Prostate gland (tissue), 2 donors: ENCODE results near the gene DOCK11. TPM values are rescaled to one million over a fixed set of nuclear protein-coding genes. Genes with fewer than 3 reads are reported as not detected.

ENCODE experiments used
- DNase-seq: peaks from one replicate; pipeline ENCODE4 v3.0.0-alpha.2; 2019; ENCODE audit warnings: low spot score
- H3K27ac ChIP-seq, 2 donors: fragments of 200-600 bp; sonication (generic); 2 replicates each; pipeline ENCODE4 v1.5.1; 2017 to 2019
- H3K27me3 ChIP-seq: fragments of 200-600 bp; sonication (generic); replicated peaks from 2 replicates; pipeline ENCODE4 v1.5.1; 2019; ENCODE audit not compliant: insufficient read depth
- H3K36me3 ChIP-seq, 2 donors: fragments of 200-600 bp; sonication (generic); 1 replicate in 1 of 2; 2 replicates in 1 of 2; pipeline versions ENCODE4 v1.5.1 to v1.8.1; 2017 to 2019
- H3K4me1 ChIP-seq: fragments of 200-600 bp; sonication (generic); replicated peaks from 2 replicates; pipeline ENCODE4 v1.5.1; 2019
- H3K4me3 ChIP-seq, 2 donors: fragments of 200-600 bp; sonication (generic); 2 replicates each; pipeline ENCODE4 v1.5.1; 2017 to 2019
- H3K9me3 ChIP-seq: fragments of 200-600 bp; sonication (generic); 2 replicates; pipeline ENCODE4 v1.5.1; 2017
- POLR2A ChIP-seq: fragments of 450-650 bp; IDR thresholded peaks from one replicate; pipeline ENCODE4 v1.6.1; 2016; ENCODE audit warnings: antibody characterized with exemption, mild to moderate bottlenecking
- POLR2AphosphoS5 ChIP-seq: sonication (generic); formaldehyde crosslinking; IDR thresholded peaks from one replicate; pipeline ENCODE4 v1.6.1; 2017; ENCODE audit warnings: antibody characterized with exemption
- WGBS: methylation state at CpG from one replicate; pipeline ENCODE4 v1.1.5; 2018; 5-methylcytosine and 5-hydroxymethylcytosine counted together
- intact Hi-C: fragments of 100-400 bp; cut with DNase I; formaldehyde crosslinking; loops from one replicate; pipeline ENCODE4 v1.14.2; 2022
- total RNA-seq, 2 donors: library from RNA; depleted of rRNA; stranded (reverse); fragments of >200 nt; gene quantifications; one replicate each; pipeline ENCODE4 v1.1.0, GENCODE V29; 2016
- TF ChIP-seq, protein P1 (sequence below), 4 experiments: fragments of 200-600 bp in 2 of 4; fragments of 450-650 bp in 2 of 4; sonication (generic) in 2 of 4; IDR thresholded peaks; 1 replicate in 3 of 4; 2 replicates in 1 of 4; pipeline ENCODE4 v1.5.1; 2016 to 2019; ENCODE audit warnings: antibody characterized with exemption in 4 of 4, mild to moderate bottlenecking in 2 of 4, moderate library complexity in 2 of 4

DOCK11 gene
- total RNA-seq, 2 donors from 2014 or later, result 2.6 to 4.7 TPM

DNA sequence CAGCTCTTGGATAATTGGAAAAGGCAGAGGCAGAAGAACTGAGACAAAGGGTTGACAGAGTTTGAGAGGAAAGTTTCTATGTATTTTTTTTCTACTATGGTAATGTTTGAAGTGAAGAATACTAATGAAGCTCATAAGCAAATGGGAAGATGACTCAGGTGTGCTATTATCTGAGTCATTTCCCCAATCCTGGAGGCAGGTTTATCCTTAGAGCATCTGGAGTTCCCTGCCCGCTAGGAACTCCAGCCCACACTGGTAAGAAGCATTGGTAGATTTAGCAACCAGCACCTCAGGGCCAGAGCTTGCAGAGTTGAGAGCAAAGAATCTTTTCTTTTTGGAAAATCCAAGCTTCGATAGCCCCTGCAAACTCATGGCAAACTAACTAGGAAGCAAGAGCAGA is 55.2 kb downstream of the DOCK11 start:
- 100% methylated on average over 2 of the region's 2 CpGs for WGBS
- intact Hi-C loops, result no loop called here
- TF ChIP-seq, protein P1, sequence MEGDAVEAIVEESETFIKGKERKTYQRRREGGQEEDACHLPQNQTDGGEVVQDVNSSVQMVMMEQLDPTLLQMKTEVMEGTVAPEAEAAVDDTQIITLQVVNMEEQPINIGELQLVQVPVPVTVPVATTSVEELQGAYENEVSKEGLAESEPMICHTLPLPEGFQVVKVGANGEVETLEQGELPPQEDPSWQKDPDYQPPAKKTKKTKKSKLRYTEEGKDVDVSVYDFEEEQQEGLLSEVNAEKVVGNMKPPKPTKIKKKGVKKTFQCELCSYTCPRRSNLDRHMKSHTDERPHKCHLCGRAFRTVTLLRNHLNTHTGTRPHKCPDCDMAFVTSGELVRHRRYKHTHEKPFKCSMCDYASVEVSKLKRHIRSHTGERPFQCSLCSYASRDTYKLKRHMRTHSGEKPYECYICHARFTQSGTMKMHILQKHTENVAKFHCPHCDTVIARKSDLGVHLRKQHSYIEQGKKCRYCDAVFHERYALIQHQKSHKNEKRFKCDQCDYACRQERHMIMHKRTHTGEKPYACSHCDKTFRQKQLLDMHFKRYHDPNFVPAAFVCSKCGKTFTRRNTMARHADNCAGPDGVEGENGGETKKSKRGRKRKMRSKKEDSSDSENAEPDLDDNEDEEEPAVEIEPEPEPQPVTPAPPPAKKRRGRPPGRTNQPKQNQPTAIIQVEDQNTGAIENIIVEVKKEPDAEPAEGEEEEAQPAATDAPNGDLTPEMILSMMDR (IDR thresholded peaks at IDR 0.05), result no peak
- TF ChIP-seq POLR2AphosphoS5, result no peak
- no peak for TF ChIP-seq POLR2A

DNA sequence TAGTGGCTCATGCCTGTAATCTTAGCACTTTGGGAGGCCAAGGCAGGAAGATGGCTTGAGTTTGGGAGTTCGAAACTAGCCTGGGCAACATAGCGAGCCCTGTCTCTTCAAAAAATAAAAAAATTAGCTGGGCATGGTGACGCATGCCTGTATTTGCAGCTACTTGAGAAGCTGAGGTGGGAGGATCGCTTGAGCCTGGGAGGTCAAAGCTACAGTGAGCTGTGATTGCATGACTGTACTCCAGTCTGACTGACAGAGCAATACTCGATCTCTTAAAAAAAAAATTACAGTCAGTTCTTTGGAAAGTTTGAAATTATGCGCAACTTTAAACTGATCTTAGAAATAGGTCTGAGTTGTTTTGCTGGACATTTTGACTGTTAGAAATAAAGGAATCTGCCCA is 55.8 kb downstream of the DOCK11 start:
- Histone ChIP-seq H3K36me3 (no peaks in the 10 kb centered on the region), H3K4me1 (no peaks in the 10 kb centered on the region), H3K9me3 (no peaks in the 10 kb centered on the region), H3K27me3 (no peaks in the 10 kb centered on the region), H3K27ac (no peak overlapping the region), H3K4me3 (no peak overlapping the region)
- no peak for DNase-seq
- TF ChIP-seq POLR2AphosphoS5 (no peak), POLR2A (no peak)
- TF ChIP-seq, protein P1 (IDR thresholded peaks at IDR 0.05), result no peak
- WGBS, result 82% methylated on average over 6 of the region's 6 CpGs
- intact Hi-C loops, result no loop called here

More for the DNA sequence above, 55.2 kb downstream of the DOCK11 start:
- Histone ChIP-seq H3K27me3 (no peaks in the 10 kb centered on the region), H3K4me1 (no peaks in the 10 kb centered on the region), H3K4me3 (no peak overlapping the region), H3K9me3 (no peaks in the 10 kb centered on the region), H3K36me3 (no peaks in the 10 kb centered on the region), H3K27ac (no peak overlapping the region)
- no peak for DNase-seq

DNA sequence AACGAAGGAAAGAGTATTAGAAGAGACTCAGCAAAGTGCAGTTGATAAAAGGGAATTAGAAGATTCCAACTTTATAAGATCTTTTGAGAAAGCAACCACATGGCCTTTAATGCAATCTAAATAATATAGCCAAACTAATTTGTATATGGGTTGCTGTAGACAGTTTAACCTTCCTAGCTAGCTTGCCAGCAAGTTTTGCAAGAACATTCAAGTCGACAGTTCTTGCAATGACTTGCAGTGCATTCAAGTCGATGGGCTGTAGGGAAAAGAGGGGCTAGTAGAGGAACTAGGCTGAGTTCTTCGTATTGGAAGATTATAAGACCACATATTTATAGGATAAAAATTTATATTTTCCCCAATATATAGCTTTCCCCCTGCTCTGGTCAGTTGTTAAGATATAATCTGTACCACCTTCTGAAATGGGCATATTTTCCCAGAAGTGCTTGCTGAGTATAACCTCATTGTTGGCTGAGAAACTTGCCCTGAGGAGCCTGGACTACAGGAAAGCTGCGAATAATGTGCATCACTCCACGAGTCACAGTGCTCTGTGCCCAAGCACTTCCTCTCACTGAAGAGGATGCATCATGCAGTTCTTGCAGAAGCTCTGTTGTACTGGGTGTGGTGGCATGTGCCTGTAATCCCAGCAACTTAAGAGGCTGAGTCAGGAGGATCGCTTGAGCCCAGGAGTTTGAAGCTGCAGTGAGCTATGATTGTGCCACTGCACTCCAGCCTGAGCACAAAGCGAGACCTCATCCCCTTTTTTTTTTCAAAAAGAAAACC is 56.7 kb downstream of the DOCK11 start:
- Histone ChIP-seq H3K27me3 (no peaks in the 10 kb centered on the region), H3K4me3 (no peak overlapping the region), H3K27ac (no peak overlapping the region), H3K9me3 (no peaks in the 10 kb centered on the region), H3K36me3 (no peaks in the 10 kb centered on the region), H3K4me1 (no peaks in the 10 kb centered on the region)
- 64% methylated on average over 7 of the region's 8 CpGs for WGBS
- TF ChIP-seq POLR2AphosphoS5, result no peak
- TF ChIP-seq POLR2A, result no peak
- TF ChIP-seq, protein P1 (IDR thresholded peaks at IDR 0.05), result no peak
- intact Hi-C loops, result no loop called here
- DNase-seq, result no peak

DNA sequence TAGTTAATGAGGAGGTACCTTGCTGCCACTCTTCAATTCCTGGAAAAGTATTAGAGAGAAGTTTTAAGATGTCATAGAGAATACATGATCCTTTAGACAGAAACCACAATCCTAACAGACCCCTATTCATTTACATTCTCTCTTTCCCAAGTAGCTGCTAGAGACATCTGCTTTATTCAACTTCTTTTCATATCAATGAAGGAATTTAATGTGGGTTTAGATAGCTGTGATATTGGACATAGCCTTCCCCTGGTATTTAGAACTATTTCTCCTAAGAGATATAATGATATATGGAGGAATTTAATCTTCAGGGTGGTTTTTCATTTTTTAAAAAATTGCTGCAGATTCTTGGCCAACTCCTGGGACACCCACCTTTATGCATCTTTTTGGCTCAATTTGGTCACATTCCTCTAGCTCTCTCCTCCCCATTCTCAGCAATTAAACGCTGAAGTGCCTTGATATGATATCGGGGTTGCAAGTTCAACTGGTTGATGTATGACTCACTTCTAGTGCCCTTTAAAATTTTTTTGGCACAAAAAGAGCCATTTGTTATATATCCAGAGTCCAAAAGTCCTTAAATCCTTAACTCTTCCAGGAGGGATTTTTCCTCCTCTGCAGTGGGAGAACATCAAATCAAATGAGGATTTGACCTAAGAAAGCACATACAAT is 57.6 kb downstream of the DOCK11 start:
- intact Hi-C loops, result no loop called here
- H3K27ac ChIP-seq, result no peak overlapping the region
- H3K9me3 ChIP-seq, result no peaks in the 10 kb centered on the region
- no peak for DNase-seq
- H3K4me1 ChIP-seq, result no peaks in the 10 kb centered on the region
- no peaks in the 10 kb centered on the region for H3K36me3 ChIP-seq
- H3K27me3 ChIP-seq, result no peaks in the 10 kb centered on the region
- 43% methylated on average over 2 of the region's 2 CpGs for WGBS
- TF ChIP-seq, protein P1 (IDR thresholded peaks at IDR 0.05), result no peak
- TF ChIP-seq POLR2A, result no peak
- no peak for TF ChIP-seq POLR2AphosphoS5
- no peak overlapping the region for H3K4me3 ChIP-seq
